GM18868 (cell line): ENCODE measurements around the gene SP3.
A peak's percentile ranks its signal among the peaks of the same experiment; 100 is the strongest.

Experiments used
- ATAC-seq: cut with Tn5 transposase; IDR thresholded peaks from one replicate; pipeline ENCODE4 v1.9.1; 2021; ENCODE audit warnings: mild to moderate bottlenecking, moderate library complexity; ENCODE audit not compliant: unreplicated experiment

The SP3 gene

GRCh38 chr2:173968551-173968950, 3.4 kb upstream of the SP3 start:
- no peak for ATAC-seq

GRCh38 chr2:173966274-173967098, 1.3 kb upstream of the SP3 start:
- ATAC-seq: no peak

GRCh38 chr2:173964565-173965371, 405 bp downstream of the SP3 start:
- ATAC-seq: peak; percentile 20

- peak; percentile 59 for ATAC-seq
These were observed 1.2 kb downstream of the SP3 start for GRCh38 chr2:173963817-173964564.

- peak; percentile 20 for ATAC-seq
These were observed 1.8 kb downstream of the SP3 start for GRCh38 chr2:173963323-173963816.

GRCh38 chr2:173962583-173963110, 2.5 kb downstream of the SP3 start:
- ATAC-seq: no peak

- ATAC-seq: no peak
These were observed 3.1 kb downstream of the SP3 start for GRCh38 chr2:173962031-173962430.

GRCh38 chr2:173961346-173961705, 3.8 kb downstream of the SP3 start:
- ATAC-seq: no peak

GRCh38 chr2:173959909-173960308, 5.3 kb downstream of the SP3 start:
- ATAC-seq: no peak

- ATAC-seq: no peak
These were observed 5.8 kb downstream of the SP3 start for GRCh38 chr2:173959358-173959884.

GRCh38 chr2:173958198-173958846, 6.9 kb downstream of the SP3 start:
- no peak for ATAC-seq

GRCh38 chr2:173957517-173957916, 7.7 kb downstream of the SP3 start:
- no peak for ATAC-seq

- no peak for ATAC-seq
These were observed 8.7 kb downstream of the SP3 start for GRCh38 chr2:173956454-173956853.

GRCh38 chr2:173955867-173956266, 9.3 kb downstream of the SP3 start:
- no peak for ATAC-seq

- no peak for ATAC-seq
These were observed 10.2 kb downstream of the SP3 start for GRCh38 chr2:173955004-173955403.

- ATAC-seq: no peak
These were observed 12.1 kb downstream of the SP3 start for GRCh38 chr2:173953047-173953424.

GRCh38 chr2:173952267-173953046, 12.7 kb downstream of the SP3 start:
- no peak for ATAC-seq

- ATAC-seq: no peak
These were observed 16.3 kb downstream of the SP3 start for GRCh38 chr2:173948842-173949241.

- ATAC-seq: no peak
These were observed 17.0 kb downstream of the SP3 start for GRCh38 chr2:173948198-173948597.

GRCh38 chr2:173947131-173947530, 18.0 kb downstream of the SP3 start:
- ATAC-seq: no peak
